ENCODE results near the gene NPAS1.
A peak's percentile ranks its signal among the peaks of the same experiment; 100 is the strongest.

Gene NPAS1

DNA sequence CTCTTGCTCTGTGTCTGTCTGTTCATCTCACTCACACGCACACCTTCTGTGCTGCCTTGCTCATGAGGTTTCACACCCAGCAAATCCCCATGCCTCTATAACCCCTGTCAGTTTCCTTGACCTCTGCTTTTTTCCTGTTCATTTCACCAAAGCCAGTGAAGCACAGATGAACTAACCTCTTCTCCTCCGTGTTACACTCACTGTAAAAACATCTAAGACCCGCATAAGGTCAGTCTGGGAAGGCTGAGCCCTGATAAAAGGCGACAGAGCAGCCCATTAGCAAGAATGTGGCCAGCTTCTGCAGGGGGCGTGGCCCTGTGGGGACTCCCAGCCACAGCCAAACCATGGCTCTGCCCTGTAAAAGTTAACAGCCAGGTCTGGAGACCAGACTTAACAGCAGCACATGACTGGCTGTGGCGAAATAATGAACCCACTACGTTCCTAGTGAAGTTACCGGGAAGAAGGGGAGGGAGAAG is 42.8 kb upstream of the NPAS1 start:
- peak overlapping the region; percentile 27 for H3K4me3 ChIP-seq (ENCODE audit: low read length)
- peak; percentile 93 for DNase-seq (ENCODE audit: low read depth)
- TF ChIP-seq CTCF (conservative IDR thresholded peaks at IDR 0.05; ENCODE audit: low read length): no peak

- no peak overlapping the region for H3K4me3 ChIP-seq (ENCODE audit: low read length)
- peak; percentile 50 for DNase-seq (ENCODE audit: low read depth)
- no peak for TF ChIP-seq CTCF (conservative IDR thresholded peaks at IDR 0.05; ENCODE audit: low read length)
Observed at GRCh38 chr19:46977548-46977947, 42.1 kb upstream of the NPAS1 start.

GRCh38 chr19:46978171-46978869 is 41.3 kb upstream of the NPAS1 start:
- TF ChIP-seq CTCF (conservative IDR thresholded peaks at IDR 0.05; ENCODE audit: low read length): no peak
- DNase-seq (ENCODE audit: low read depth): no peak
- no peak overlapping the region for H3K4me3 ChIP-seq (ENCODE audit: low read length)

- no peak for DNase-seq (ENCODE audit: low read depth)
- H3K4me3 ChIP-seq (ENCODE audit: low read length): no peak overlapping the region
- no peak; the same call in 1 of the 2 replicates for TF ChIP-seq CTCF (conservative IDR thresholded peaks at IDR 0.05; ENCODE audit: low read length)
Observed at GRCh38 chr19:46979126-46980105, 40.2 kb upstream of the NPAS1 start.

GRCh38 chr19:46980761-46981160 is 38.9 kb upstream of the NPAS1 start:
- no peak for TF ChIP-seq CTCF (conservative IDR thresholded peaks at IDR 0.05; ENCODE audit: low read length)
- no peak overlapping the region for H3K4me3 ChIP-seq (ENCODE audit: low read length)
- no peak for DNase-seq (ENCODE audit: low read depth)

GRCh38 chr19:46981286-46981945 is 38.2 kb upstream of the NPAS1 start:
- no peak overlapping the region for H3K4me3 ChIP-seq (ENCODE audit: low read length)
- TF ChIP-seq CTCF (conservative IDR thresholded peaks at IDR 0.05; ENCODE audit: low read length): no peak
- DNase-seq (ENCODE audit: low read depth): no peak

Data from AG10803 (cell line).